GM21381 (cell line): Measurements from ENCODE around the gene SFT2D2.
A peak's percentile ranks its signal among the peaks of the same experiment; 100 is the strongest.

Source experiments
- ATAC-seq: cut with Tn5 transposase; IDR thresholded peaks from one replicate; pipeline ENCODE4 v1.9.1; 2021; ENCODE audit warnings: mild to moderate bottlenecking, moderate library complexity; ENCODE audit not compliant: unreplicated experiment

The SFT2D2 gene

GRCh38 chr1:168221275-168221674 is 4.5 kb upstream of the SFT2D2 start:
- no peak for ATAC-seq

- no peak for ATAC-seq
These were observed 2.5 kb upstream of the SFT2D2 start for GRCh38 chr1:168223261-168223660.

- ATAC-seq: no peak
These were observed 1.9 kb upstream of the SFT2D2 start for GRCh38 chr1:168223681-168224540.

- ATAC-seq: no peak
These were observed 813 bp upstream of the SFT2D2 start for GRCh38 chr1:168224991-168225390.

- ATAC-seq: no peak
These were observed 1.8 kb downstream of the SFT2D2 start for GRCh38 chr1:168227620-168228019.

- no peak for ATAC-seq
These were observed 4.1 kb downstream of the SFT2D2 start for GRCh38 chr1:168229893-168230292.

GRCh38 chr1:168230709-168231108 is 4.9 kb downstream of the SFT2D2 start:
- no peak for ATAC-seq

GRCh38 chr1:168234846-168235547 is 9.2 kb downstream of the SFT2D2 start:
- ATAC-seq: peak; percentile 90

GRCh38 chr1:168235548-168235885 is 9.7 kb downstream of the SFT2D2 start:
- ATAC-seq: no peak

GRCh38 chr1:168235937-168236336 is 10.1 kb downstream of the SFT2D2 start:
- no peak for ATAC-seq

- no peak for ATAC-seq
These were observed 11.2 kb downstream of the SFT2D2 start for GRCh38 chr1:168236836-168237611.

- ATAC-seq: no peak
These were observed 17.4 kb downstream of the SFT2D2 start for GRCh38 chr1:168243198-168243597.

- no peak for ATAC-seq
These were observed 17.9 kb downstream of the SFT2D2 start for GRCh38 chr1:168243636-168244212.

- ATAC-seq: no peak
These were observed 19.2 kb downstream of the SFT2D2 start for GRCh38 chr1:168245042-168245441.

GRCh38 chr1:168246506-168246905 is 20.7 kb downstream of the SFT2D2 start:
- no peak for ATAC-seq

- ATAC-seq: no peak
These were observed 26.5 kb downstream of the SFT2D2 start for GRCh38 chr1:168252204-168252733.

- no peak for ATAC-seq
These were observed 30.4 kb downstream of the SFT2D2 start for GRCh38 chr1:168256164-168256563.

- no peak for ATAC-seq
These were observed 31.6 kb downstream of the SFT2D2 start for GRCh38 chr1:168257397-168257796.

GRCh38 chr1:168259567-168259966 is 33.8 kb downstream of the SFT2D2 start:
- no peak for ATAC-seq

GRCh38 chr1:168260393-168260792 is 34.6 kb downstream of the SFT2D2 start:
- no peak for ATAC-seq

- ATAC-seq: no peak
These were observed 35.6 kb downstream of the SFT2D2 start for GRCh38 chr1:168261390-168261789.
